Glomerular endothelial cell (primary cell): ENCODE results near the gene RIPPLY3. TPM values are rescaled to one million over a fixed set of nuclear protein-coding genes. Genes with fewer than 3 reads are reported as not detected.

Experiments used
- DNase-seq: peaks from one replicate; pipeline ENCODE4 v3.0.0-alpha.2; 2011; ENCODE audit warnings: low read depth, low spot score; ENCODE audit errors: extremely low read depth
- total RNA-seq: library from RNA; depleted of rRNA; stranded (reverse); fragments of >200 nt; gene quantifications from 2 replicates; pipeline ENCODE4 v1.2.3, GENCODE V29; 2015

The RIPPLY3 gene
- total RNA-seq: 0.10 TPM in 1 of 2 replicates, not detected in the other

GRCh38 chr21:37006486-37007291 lies at the start of gene RIPPLY3:
Gene RIPPLY3, plus strand, starts transcription at chr21:37006702. Its CDS starts 71 bp downstream, at chr21:37006773.
- DNase-seq: no peak

GRCh38 chr21:36959020-36959835 lies 47.3 kb upstream of the RIPPLY3 start:
- no peak for DNase-seq

- DNase-seq: no peak
These were observed 45.7 kb upstream of the RIPPLY3 start for GRCh38 chr21:36960676-36961284.

GRCh38 chr21:36962098-36962780 lies 44.3 kb upstream of the RIPPLY3 start:
- DNase-seq: no peak

GRCh38 chr21:36964398-36964797 lies 42.1 kb upstream of the RIPPLY3 start:
- DNase-seq: no peak

- no peak for DNase-seq
These were observed 41.4 kb upstream of the RIPPLY3 start for GRCh38 chr21:36964827-36965719.

GRCh38 chr21:36965720-36966065 lies 40.8 kb upstream of the RIPPLY3 start:
- no peak for DNase-seq

GRCh38 chr21:36966066-36966820 lies 40.3 kb upstream of the RIPPLY3 start, which contains the start of gene HLCS:
Gene HLCS, minus strand, starts transcription at chr21:36966669. Its CDS starts 31 bp downstream, at chr21:36966638.
- DNase-seq: no peak

GRCh38 chr21:36966821-36967768 lies 39.4 kb upstream of the RIPPLY3 start:
- no peak for DNase-seq

- DNase-seq: no peak
These were observed 38.1 kb upstream of the RIPPLY3 start for GRCh38 chr21:36968414-36968813.

GRCh38 chr21:36968976-36969375 lies 37.5 kb upstream of the RIPPLY3 start:
- DNase-seq: no peak

- DNase-seq: no peak
These were observed 32.3 kb upstream of the RIPPLY3 start for GRCh38 chr21:36973986-36974850.

- no peak for DNase-seq
These were observed 31.7 kb upstream of the RIPPLY3 start for GRCh38 chr21:36974851-36975192.

- DNase-seq: no peak
These were observed 30.2 kb upstream of the RIPPLY3 start for GRCh38 chr21:36976228-36976861.

- DNase-seq: peak; percentile 73
These were observed 29.4 kb upstream of the RIPPLY3 start for GRCh38 chr21:36976882-36977651.
